Activated CD8-positive, alpha-beta T cell treated with anti-CD3 and anti-CD28 coated beads for 36 hours (primary cell): ENCODE measurements around the gene TFB1M. TPM values are rescaled to one million over a fixed set of nuclear protein-coding genes. Genes with fewer than 3 reads are reported as not detected.
"Not testable (repeated sequence)": the region's sequence is repeated elsewhere in the genome, so short reads cannot be mapped to it uniquely, and the experiment has no call there.

Source experiments
- ATAC-seq: fragments of 200-7000 bp; cut with Tn5 transposase; one replicate; pipeline ENCODE4 v1.10.0; 2021; ENCODE audit warnings: mild to moderate bottlenecking, moderate library complexity
- CTCF ChIA-PET: fragments of 350-600 bp; sonication (Branson Sonifier 250); formaldehyde crosslinking; loops from one replicate; lab custom pipeline; 2021; ENCODE audit warnings: antibody characterized with exemption; lab: Charles Lee
- POLR2A ChIA-PET: fragments of 350-600 bp; sonication (Branson Sonifier 250); formaldehyde crosslinking; loops from one replicate; lab custom pipeline; 2021; ENCODE audit warnings: antibody characterized with exemption; lab: Charles Lee
- DNase-seq: peaks from one replicate; pipeline ENCODE4 v3.0.0-alpha.2; 2020
- H3K27ac Mint-ChIP-seq: one replicate; pipeline ENCODE4 v1.8.0; 2021; ENCODE audit warnings: mild to moderate bottlenecking, mixed read lengths
- H3K27me3 Mint-ChIP-seq: one replicate; pipeline ENCODE4 v1.8.0; 2021; ENCODE audit warnings: mixed read lengths
- H3K36me3 Mint-ChIP-seq: one replicate; pipeline ENCODE4 v1.8.0; 2021; ENCODE audit warnings: low read depth, mixed read lengths
- H3K4me1 Mint-ChIP-seq: one replicate; pipeline ENCODE4 v1.8.0; 2021; ENCODE audit warnings: low read depth, mixed read lengths
- H3K4me3 Mint-ChIP-seq: one replicate; pipeline ENCODE4 v1.8.0; 2021; ENCODE audit warnings: mild to moderate bottlenecking, moderate library complexity, mixed read lengths
- H3K9me3 Mint-ChIP-seq: one replicate; pipeline ENCODE4 v1.8.0; 2021; ENCODE audit warnings: mixed read lengths
- intact Hi-C: fragments of 100-400 bp; cut with micrococcal nuclease; formaldehyde crosslinking; loops from one replicate; pipeline ENCODE4 v1.10.0; 2022
- total RNA-seq, 2 experiments: library from RNA; stranded (reverse); gene quantifications; one replicate each; pipeline ENCODE4 v1.2.3, GENCODE V29; 2021
- TF ChIP-seq, protein P1 (sequence below): fragments of 200-600 bp; IDR thresholded peaks from one replicate; pipeline ENCODE4 v1.8.0; 2022; ENCODE audit warnings: antibody characterized with exemption, mild to moderate bottlenecking

TFB1M gene
- total RNA-seq, 2 experiments from 2014 or later, result 70.9 to 76.6 TPM

DNA sequence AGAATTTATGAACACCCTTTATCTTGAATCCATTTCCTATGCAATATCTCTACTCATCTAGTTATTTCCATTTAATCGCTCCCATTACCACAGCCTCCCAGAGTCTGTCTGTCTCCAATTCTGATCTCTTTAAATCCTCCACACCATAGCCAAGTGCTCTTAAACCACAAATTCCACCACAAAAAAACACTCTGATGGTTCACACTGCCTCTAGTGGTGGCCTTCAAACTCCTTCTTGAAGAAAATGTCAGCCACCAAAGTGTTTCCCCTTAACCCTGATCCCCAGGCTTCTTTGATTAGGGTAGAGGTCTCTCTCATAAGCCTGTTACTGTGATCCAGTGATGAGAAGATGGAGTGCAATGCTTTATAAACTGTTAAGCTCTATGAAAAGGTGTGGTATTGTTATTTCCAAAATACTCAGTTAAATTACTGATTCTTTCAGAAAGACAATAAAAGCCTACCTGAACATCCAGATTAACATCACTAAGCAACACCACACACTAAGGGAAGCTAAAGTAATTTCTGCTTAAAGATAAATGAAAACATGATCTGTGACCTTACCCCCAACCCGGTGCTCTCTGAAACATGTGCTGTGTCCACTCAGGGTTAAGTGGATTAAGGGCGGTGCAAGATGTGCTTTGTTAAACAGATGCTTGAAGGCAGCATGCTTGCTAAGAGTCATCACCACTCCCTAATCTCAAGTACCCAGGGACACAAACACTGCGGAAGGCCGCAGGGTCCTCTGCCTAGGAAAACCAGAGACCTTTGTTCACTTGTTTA lies 46.0 kb downstream of the TFB1M start:
- intact Hi-C loops, result loop anchor here (5.0 kb wide), 1 partner anchor 81 kb away; no protein-coding TSS in a partner anchor
- H3K36me3 Mint-ChIP-seq, result peaks cover 30% of the 10 kb centered on the region
- peak; percentile 64 for ATAC-seq

DNA sequence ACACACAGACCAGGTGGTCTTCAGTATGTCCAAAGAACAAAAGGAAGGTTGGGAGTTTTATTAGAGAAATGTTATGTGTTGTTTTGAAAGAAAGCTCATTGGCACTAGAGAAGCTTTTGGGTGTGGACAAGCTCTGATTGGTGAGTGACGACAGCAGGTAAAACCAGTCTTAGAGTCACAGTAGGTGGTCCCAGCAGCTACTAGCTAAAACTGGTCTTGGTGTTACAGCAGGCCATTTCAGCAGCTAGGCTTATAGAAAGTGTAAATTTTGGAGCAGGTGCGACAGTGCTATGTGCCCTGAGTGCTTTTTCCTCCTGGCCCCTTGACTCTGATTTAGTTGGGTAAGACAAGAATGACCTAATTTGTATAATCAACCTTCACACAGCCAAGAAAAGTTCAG lies 46.9 kb downstream of the TFB1M start:
- no peak for DNase-seq
- ChIA-PET CTCF (interaction anchor here (0.8 to 2.2 kb wide), 6 partner anchors 9 to 90 kb away, joined by 3 to 12 read pairs (median 4); no protein-coding TSS in a partner anchor), POLR2A (no interaction called here)
- no peak for ATAC-seq
- TF ChIP-seq, protein P1, sequence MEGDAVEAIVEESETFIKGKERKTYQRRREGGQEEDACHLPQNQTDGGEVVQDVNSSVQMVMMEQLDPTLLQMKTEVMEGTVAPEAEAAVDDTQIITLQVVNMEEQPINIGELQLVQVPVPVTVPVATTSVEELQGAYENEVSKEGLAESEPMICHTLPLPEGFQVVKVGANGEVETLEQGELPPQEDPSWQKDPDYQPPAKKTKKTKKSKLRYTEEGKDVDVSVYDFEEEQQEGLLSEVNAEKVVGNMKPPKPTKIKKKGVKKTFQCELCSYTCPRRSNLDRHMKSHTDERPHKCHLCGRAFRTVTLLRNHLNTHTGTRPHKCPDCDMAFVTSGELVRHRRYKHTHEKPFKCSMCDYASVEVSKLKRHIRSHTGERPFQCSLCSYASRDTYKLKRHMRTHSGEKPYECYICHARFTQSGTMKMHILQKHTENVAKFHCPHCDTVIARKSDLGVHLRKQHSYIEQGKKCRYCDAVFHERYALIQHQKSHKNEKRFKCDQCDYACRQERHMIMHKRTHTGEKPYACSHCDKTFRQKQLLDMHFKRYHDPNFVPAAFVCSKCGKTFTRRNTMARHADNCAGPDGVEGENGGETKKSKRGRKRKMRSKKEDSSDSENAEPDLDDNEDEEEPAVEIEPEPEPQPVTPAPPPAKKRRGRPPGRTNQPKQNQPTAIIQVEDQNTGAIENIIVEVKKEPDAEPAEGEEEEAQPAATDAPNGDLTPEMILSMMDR, result no peak
- H3K36me3 Mint-ChIP-seq, result peaks cover 26% of the 10 kb centered on the region
- H3K4me1 Mint-ChIP-seq, result peaks cover 6% of the 10 kb centered on the region
- H3K27me3 Mint-ChIP-seq, result no peaks in the 10 kb centered on the region
- intact Hi-C loops, result loop anchor here (5.0 kb wide), 1 partner anchor 80 kb away; no protein-coding TSS in a partner anchor
- no peak overlapping the region for H3K4me3 Mint-ChIP-seq
- no peaks in the 10 kb centered on the region for H3K9me3 Mint-ChIP-seq
- H3K27ac Mint-ChIP-seq, result no peak overlapping the region

More for the DNA sequence above, 46.0 kb downstream of the TFB1M start:
- CTCF ChIA-PET, result interaction anchor here (0.7 to 2.2 kb wide), 12 partner anchors 8 to 1986 kb away, joined by 3 to 12 read pairs (median 4); no protein-coding TSS in a partner anchor
- H3K27me3 Mint-ChIP-seq, H3K9me3 Mint-ChIP-seq, H3K4me1 Mint-ChIP-seq, POLR2A ChIA-PET, H3K27ac Mint-ChIP-seq, H3K4me3 Mint-ChIP-seq: not testable (repeated sequence)
- DNase-seq, result peak; percentile 49
- TF ChIP-seq, protein P1, result peak; percentile 54

DNA sequence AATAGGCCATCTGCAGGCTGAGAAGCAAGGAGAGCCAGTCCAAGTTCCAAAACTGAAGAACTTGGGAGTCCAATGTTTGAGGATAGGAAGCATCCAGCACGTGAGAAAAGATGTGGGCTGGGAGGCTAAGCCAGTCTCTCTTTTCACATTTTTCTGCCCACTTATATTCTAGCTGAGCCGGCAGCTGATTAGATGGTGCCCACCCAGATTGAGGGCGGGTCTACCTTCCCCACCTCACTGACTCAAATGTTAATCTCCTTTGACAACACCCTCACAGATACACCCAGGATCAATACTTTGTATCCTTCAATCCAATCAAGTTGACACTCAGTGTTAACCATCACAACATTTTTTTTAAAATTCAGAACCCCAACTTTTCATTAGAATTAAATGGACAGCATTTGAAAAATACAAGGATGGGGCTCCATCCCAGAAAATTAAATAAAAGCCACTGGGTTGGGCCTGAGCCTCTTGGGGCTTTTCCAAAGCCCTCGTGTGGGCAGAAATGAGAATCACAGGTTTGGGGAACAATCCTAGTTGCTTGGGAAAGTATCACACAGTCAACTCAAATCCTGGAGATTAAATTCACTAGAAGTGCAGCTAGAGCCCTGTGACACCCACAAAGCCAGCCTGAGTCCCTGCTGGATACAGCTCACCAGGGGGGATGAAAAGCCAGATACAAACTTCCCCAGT lies 48.3 kb downstream of the TFB1M start:
- Mint-ChIP-seq H3K36me3 (peaks cover 27% of the 10 kb centered on the region), H3K9me3 (no peaks in the 10 kb centered on the region), H3K4me3 (no peak overlapping the region), H3K4me1 (peaks cover 14% of the 10 kb centered on the region), H3K27me3 (no peaks in the 10 kb centered on the region), H3K27ac (no peak overlapping the region)
- intact Hi-C loops, result loop anchor here (5.0 kb wide), 1 partner anchor 79 kb away; no protein-coding TSS in a partner anchor
- ATAC-seq, result no peak
- ChIA-PET POLR2A (no interaction called here), CTCF (interaction anchor here (0.6 kb wide), 1 partner anchor 97 kb away, joined by 3 read pairs; no protein-coding TSS in a partner anchor)
- TF ChIP-seq, protein P1, result no peak
- DNase-seq, result no peak

DNA sequence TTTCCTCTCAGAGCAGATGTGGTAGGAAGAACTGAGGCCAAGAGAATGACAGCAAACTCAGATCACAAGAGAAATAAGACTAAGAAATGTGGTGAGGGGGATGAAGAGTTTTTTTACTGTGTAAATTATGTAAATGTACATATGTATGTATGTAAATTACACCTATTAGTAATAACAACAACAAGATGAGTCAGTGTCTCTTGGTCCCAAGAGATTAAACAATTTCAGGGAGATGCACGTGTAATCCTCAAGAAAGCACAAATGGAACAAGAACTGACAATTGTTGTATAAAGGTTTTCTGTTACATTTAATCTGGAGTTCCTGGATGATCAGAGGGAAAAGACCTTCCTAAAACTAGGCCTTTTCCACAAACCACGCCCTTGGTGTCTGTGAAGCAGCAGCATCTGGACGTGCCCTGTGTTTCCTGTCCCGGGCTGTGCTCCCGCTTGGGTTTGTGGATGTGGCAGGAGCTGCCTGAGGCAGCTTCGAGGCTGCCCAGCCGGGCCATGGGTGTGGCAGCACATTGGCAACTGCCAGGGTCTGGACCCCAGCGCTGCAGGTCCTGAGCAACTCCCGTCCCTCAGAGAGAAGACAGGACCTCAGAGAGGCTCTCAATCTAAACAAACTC lies 49.5 kb downstream of the TFB1M start:
- ATAC-seq (no peak), DNase-seq (no peak)
- intact Hi-C loops, result loop anchor here (5.0 kb wide), 2 partner anchors 78 to 343 kb away; no protein-coding TSS in a partner anchor
- H3K27ac Mint-ChIP-seq, result no peak overlapping the region
- TF ChIP-seq, protein P1, result no peak
- no peaks in the 10 kb centered on the region for H3K27me3 Mint-ChIP-seq
- H3K4me1 Mint-ChIP-seq, result peaks cover 15% of the 10 kb centered on the region
- H3K4me3 Mint-ChIP-seq, result no peak overlapping the region
- H3K9me3 Mint-ChIP-seq, result no peaks in the 10 kb centered on the region
- ChIA-PET POLR2A (no interaction called here), CTCF (no interaction called here)
- H3K36me3 Mint-ChIP-seq, result peaks cover 30% of the 10 kb centered on the region
